Neutrophil (primary cell): ENCODE results near the gene PTPN11.

Experiments used
- H3K27ac ChIP-seq: fragments of 200-600 bp; sonication (generic); 2 replicates; pipeline ENCODE4 v1.5.1; 2016; ENCODE audit warnings: mild to moderate bottlenecking, moderate library complexity
- H3K27me3 ChIP-seq: fragments of 200-600 bp; sonication (generic); 2 replicates; pipeline ENCODE4 v1.6.0; 2016; ENCODE audit warnings: mild to moderate bottlenecking
- H3K36me3 ChIP-seq: fragments of 200-600 bp; sonication (generic); 2 replicates; pipeline ENCODE4 v1.5.1; 2017
- H3K4me1 ChIP-seq, 2 experiments: fragments of 200-600 bp in 1 of 2; sonication (generic) in 1 of 2; 1 replicate in 1 of 2; 2 replicates in 1 of 2; pipeline versions ENCODE4 v1.5.1 to v1.6.1; 2013 to 2016; ENCODE audit warnings: low read depth in 1 of 2, low read length in 1 of 2, mild to moderate bottlenecking in 1 of 2, moderate library complexity in 1 of 2; ENCODE audit not compliant: control insufficient read depth in 1 of 2, insufficient read depth in 1 of 2
- H3K4me3 ChIP-seq, 2 experiments: fragments of 200-600 bp in 1 of 2; sonication (generic) in 1 of 2; 1 replicate in 1 of 2; 2 replicates in 1 of 2; pipeline ENCODE4 v1.5.1; 2013 to 2016; ENCODE audit warnings: low read depth in 1 of 2, low read length in 1 of 2, mild to moderate bottlenecking in 1 of 2, moderate library complexity in 1 of 2
- H3K9me3 ChIP-seq: fragments of 200-600 bp; sonication (generic); 2 replicates; pipeline ENCODE4 v1.5.1; 2016
- CTCF ChIP-seq: fragments of 200-600 bp; sonication (generic); IDR thresholded peaks from 2 replicates; pipeline ENCODE4 v1.5.1; 2016; ENCODE audit warnings: antibody characterized with exemption

Gene PTPN11

DNA sequence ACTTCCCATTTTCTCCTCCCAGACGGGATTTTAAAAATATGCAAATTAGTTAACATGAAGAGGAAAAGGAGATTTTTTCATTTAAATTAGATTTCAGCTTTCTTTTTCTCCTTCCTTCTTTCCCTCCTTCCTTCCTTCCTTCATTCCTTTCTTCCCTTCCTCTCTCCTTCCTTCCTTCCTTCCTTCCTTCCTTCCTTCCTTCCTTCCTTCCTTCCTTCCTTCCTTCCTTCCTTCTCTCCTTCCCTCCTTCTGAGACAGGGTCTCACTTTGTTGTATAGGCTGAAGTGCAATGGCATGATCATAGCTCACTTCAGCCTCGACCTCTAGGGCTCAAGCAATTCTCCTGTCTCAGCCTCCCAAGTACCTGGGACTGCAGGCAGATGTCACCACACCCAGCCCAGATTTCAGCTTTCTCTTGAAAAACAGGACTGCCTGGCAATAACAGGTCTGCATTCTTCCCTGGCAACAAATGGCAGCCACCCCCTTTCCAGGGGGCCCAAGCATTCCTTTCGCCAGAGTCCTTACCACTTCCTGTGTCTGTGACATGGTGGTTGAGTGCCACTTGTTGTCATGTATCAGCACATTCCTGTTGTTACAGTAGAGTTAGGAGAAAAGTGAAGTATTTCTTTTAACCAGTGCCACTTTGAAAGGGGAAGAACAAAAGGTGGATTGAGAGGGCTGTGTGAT lies 119.1 kb downstream of the PTPN11 start:
- no peaks in the 10 kb centered on the region for H3K27me3 ChIP-seq
- H3K27ac ChIP-seq = no peak overlapping the region
- H3K4me1 ChIP-seq = no peaks in the 10 kb centered on the region
- H3K36me3 ChIP-seq = no peaks in the 10 kb centered on the region
- no peak for TF ChIP-seq CTCF
- no peak overlapping the region for H3K4me3 ChIP-seq
- no peaks in the 10 kb centered on the region for H3K9me3 ChIP-seq

DNA sequence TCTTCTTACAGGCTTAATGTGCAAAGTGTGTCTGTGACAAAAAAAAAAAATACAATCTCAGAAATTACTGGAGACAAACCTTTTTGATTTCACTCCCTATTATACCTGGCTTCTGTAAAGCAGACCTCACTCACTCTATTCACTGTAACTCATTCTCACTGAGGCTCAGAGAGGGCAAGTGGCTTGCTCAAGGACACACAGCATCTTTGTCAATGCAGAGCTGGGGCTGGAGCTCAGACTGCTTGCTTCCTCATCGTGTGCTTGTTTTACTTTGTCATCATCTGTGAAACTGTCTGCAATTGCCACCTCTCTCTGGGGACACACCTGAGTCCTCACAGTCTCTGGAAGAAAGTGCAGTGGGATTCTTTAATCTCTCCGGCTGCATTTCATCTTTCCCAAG lies 120.0 kb downstream of the PTPN11 start:
- no peak overlapping the region for H3K27ac ChIP-seq
- H3K9me3 ChIP-seq = no peaks in the 10 kb centered on the region
- TF ChIP-seq CTCF = no peak
- no peaks in the 10 kb centered on the region for H3K4me1 ChIP-seq
- H3K4me3 ChIP-seq = no peak overlapping the region
- H3K27me3 ChIP-seq = peaks cover 3% of the 10 kb centered on the region
- H3K36me3 ChIP-seq = no peaks in the 10 kb centered on the region

DNA sequence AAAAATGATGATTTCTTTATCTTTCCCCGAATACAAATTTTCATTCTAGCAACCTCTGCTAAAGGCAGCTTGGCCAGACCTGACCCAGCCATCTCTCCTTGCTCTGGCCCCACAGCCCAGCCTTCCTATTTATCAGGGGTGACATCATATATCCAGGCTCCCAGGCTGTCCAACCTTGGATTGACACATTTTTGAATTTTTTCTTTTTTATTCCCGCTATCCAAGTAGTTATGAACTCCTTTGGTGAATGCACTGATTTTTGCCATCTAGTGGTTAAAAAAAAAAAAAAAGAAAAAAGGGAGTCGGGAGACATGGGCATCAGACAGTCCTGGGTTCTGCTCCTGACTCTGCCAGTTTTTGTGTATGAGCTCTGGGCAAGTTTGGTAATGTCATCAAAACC lies 120.5 kb downstream of the PTPN11 start:
- H3K27ac ChIP-seq = no peak overlapping the region
- peaks cover 3% of the 10 kb centered on the region for H3K27me3 ChIP-seq
- no peaks in the 10 kb centered on the region for H3K4me1 ChIP-seq
- no peaks in the 10 kb centered on the region for H3K36me3 ChIP-seq
- no peak for TF ChIP-seq CTCF
- H3K4me3 ChIP-seq = no peak overlapping the region
- no peaks in the 10 kb centered on the region for H3K9me3 ChIP-seq

GRCh38 chr12:112540021-112540420 lies 121.3 kb downstream of the PTPN11 start:
- Histone ChIP-seq H3K27ac (no peak overlapping the region), H3K9me3 (no peaks in the 10 kb centered on the region), H3K27me3 (peaks cover 3% of the 10 kb centered on the region), H3K4me1 (no peaks in the 10 kb centered on the region), H3K4me3 (no peak overlapping the region), H3K36me3 (no peaks in the 10 kb centered on the region)
- TF ChIP-seq CTCF = no peak

DNA sequence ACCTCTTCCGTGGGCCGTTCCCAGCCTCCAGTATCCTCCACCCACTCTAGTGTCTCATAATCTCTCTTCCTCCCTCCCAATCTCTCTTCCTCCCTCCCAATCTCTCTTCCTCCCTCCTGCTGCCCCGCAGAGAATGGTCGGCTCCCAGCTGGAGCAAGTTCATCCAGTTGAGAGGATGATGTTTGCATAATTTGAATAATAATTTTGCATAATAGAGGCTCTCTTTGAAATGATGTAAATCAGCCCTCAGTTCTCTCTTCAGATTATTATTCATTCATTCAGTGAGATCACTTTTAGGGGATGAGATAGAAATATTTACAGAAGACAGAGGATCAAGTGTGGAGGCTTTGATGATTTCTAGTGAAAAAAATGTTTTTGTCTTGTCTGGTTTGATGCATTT lies 125.0 kb downstream of the PTPN11 start:
- Histone ChIP-seq H3K36me3 (no peaks in the 10 kb centered on the region), H3K27me3 (peaks cover 11% of the 10 kb centered on the region), H3K4me3 (no peak overlapping the region), H3K4me1 (no peaks in the 10 kb centered on the region), H3K27ac (no peak overlapping the region), H3K9me3 (no peaks in the 10 kb centered on the region)
- no peak for TF ChIP-seq CTCF

DNA sequence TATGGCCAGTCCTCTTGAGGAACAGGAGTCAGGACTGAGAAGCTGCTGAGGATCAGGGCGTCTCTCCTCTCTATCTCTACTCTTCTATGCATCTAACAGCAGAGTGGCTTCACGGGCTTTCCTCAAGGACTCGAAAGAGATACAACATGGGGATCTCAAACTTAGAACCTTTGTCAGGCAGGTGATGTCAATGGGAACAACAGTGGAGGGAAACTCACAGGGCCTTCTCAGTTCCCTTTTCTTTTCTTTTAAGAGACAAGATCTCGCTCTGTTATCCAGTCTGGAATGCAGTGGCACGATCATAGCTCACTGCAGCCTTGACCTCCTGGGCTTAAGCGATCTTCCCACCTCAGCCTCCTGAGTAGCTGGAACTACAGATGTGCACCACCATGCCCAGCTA lies 127.6 kb downstream of the PTPN11 start:
- Histone ChIP-seq H3K36me3 (no peaks in the 10 kb centered on the region), H3K4me3 (no peak overlapping the region), H3K27me3 (peaks cover 11% of the 10 kb centered on the region), H3K9me3 (no peaks in the 10 kb centered on the region), H3K4me1 (no peaks in the 10 kb centered on the region), H3K27ac (no peak overlapping the region)
- TF ChIP-seq CTCF = no peak
